WTC11 (cell line): ENCODE measurements around the gene KCNK3. TPM values are rescaled to one million over a fixed set of nuclear protein-coding genes. Genes with fewer than 3 reads are reported as not detected.

ENCODE experiments used
- ATF1 ChIP-seq: sonication (generic); formaldehyde crosslinking; IDR thresholded peaks from 2 replicates; pipeline ENCODE4 v1.8.1; 2023; ENCODE audit warnings: mild to moderate bottlenecking, moderate library complexity, missing genetic modification reagents
- CREM ChIP-seq: sonication (generic); formaldehyde crosslinking; IDR thresholded peaks from 2 replicates; pipeline ENCODE4 v1.8.1; 2022; ENCODE audit warnings: mild to moderate bottlenecking, missing genetic modification reagents, moderate library complexity
- EMX1 ChIP-seq: fragments of 250-450 bp; sonication (Bioruptor Pico); IDR thresholded peaks from 2 replicates; pipeline ENCODE4 v1.8.0; 2021; ENCODE audit warnings: mild to moderate bottlenecking
- ESRRA ChIP-seq: sonication (generic); formaldehyde crosslinking; IDR thresholded peaks from 2 replicates; pipeline ENCODE4 v1.8.1; 2022; ENCODE audit warnings: mild to moderate bottlenecking, missing genetic modification reagents, borderline replicate concordance
- ETV6 ChIP-seq: sonication (generic); formaldehyde crosslinking; IDR thresholded peaks from 2 replicates; pipeline ENCODE4 v1.8.1; 2022; ENCODE audit warnings: mild to moderate bottlenecking, missing genetic modification reagents
- IRF2 ChIP-seq: sonication (generic); formaldehyde crosslinking; IDR thresholded peaks from 2 replicates; pipeline ENCODE4 v1.8.0; 2022; ENCODE audit warnings: low read depth, missing genetic modification reagents, borderline replicate concordance
- NFYB ChIP-seq: sonication (generic); formaldehyde crosslinking; conservative IDR thresholded peaks from 2 replicates; pipeline ENCODE4 v1.8.0; 2022; ENCODE audit warnings: low read depth, missing genetic modification reagents
- NR1H2 ChIP-seq: sonication (generic); formaldehyde crosslinking; IDR thresholded peaks from 2 replicates; pipeline ENCODE4 v1.9.0; 2021; ENCODE audit warnings: mild to moderate bottlenecking, moderate library complexity, missing genetic modification reagents
- OVOL2 ChIP-seq: fragments of 250-450 bp; sonication (Bioruptor Pico); IDR thresholded peaks from 2 replicates; pipeline ENCODE4 v1.9.0; 2021; ENCODE audit warnings: mild to moderate bottlenecking, borderline replicate concordance
- RELA ChIP-seq: sonication (generic); formaldehyde crosslinking; IDR thresholded peaks from 2 replicates; pipeline ENCODE4 v1.8.1; 2022; ENCODE audit warnings: missing genetic modification reagents, mild to moderate bottlenecking, borderline replicate concordance
- TCF7 ChIP-seq: sonication (generic); formaldehyde crosslinking; IDR thresholded peaks from 2 replicates; pipeline ENCODE4 v1.8.0; 2022; ENCODE audit warnings: mild to moderate bottlenecking, low read depth, missing genetic modification reagents, moderate library complexity
- ZNF121 ChIP-seq: sonication (generic); formaldehyde crosslinking; IDR thresholded peaks from 2 replicates; pipeline ENCODE4 v1.8.0; 2023; ENCODE audit warnings: missing genetic modification reagents
- ZNF263 ChIP-seq: sonication (generic); formaldehyde crosslinking; IDR thresholded peaks from 2 replicates; pipeline ENCODE4 v1.8.1; 2022; ENCODE audit warnings: low read depth, mild to moderate bottlenecking, moderate library complexity, missing genetic modification reagents
- ZNF396 ChIP-seq: fragments of 250-450 bp; sonication (Bioruptor Pico); IDR thresholded peaks from 2 replicates; pipeline ENCODE4 v1.8.0; 2021; ENCODE audit warnings: mild to moderate bottlenecking, moderate library complexity, borderline replicate concordance
- ZNF423 ChIP-seq: fragments of 250-450 bp; sonication (Bioruptor Pico); IDR thresholded peaks from 2 replicates; pipeline ENCODE4 v2.1.2; 2022; ENCODE audit warnings: mild to moderate bottlenecking, moderate library complexity
- total RNA-seq: library from RNA; stranded (reverse); gene quantifications from 3 replicates; pipeline ENCODE4 v1.2.3, GENCODE V29; 2021
- TF ChIP-seq, protein P1 (sequence below): sonication (generic); formaldehyde crosslinking; IDR thresholded peaks from 2 replicates; pipeline ENCODE4 v1.8.1; 2022; ENCODE audit warnings: mild to moderate bottlenecking, moderate library complexity, missing genetic modification reagents
- TF ChIP-seq, protein P2 (sequence below): fragments of 250-450 bp; sonication (Bioruptor Pico); IDR thresholded peaks from 2 replicates; pipeline ENCODE4 v1.9.0; 2021; ENCODE audit warnings: mild to moderate bottlenecking
- TF ChIP-seq, protein P3 (sequence below): fragments of 250-450 bp; sonication (Bioruptor Pico); IDR thresholded peaks from 2 replicates; pipeline ENCODE4 v1.9.0; 2021; ENCODE audit warnings: moderate library complexity, mild to moderate bottlenecking, inconsistent platforms, borderline replicate concordance
- TF ChIP-seq, protein P4 (sequence below): sonication (generic); formaldehyde crosslinking; conservative IDR thresholded peaks from 2 replicates; pipeline ENCODE4 v1.8.1; 2022; ENCODE audit warnings: mild to moderate bottlenecking, missing genetic modification reagents
- TF ChIP-seq, protein P5 (sequence below): sonication (generic); formaldehyde crosslinking; IDR thresholded peaks from 2 replicates; pipeline ENCODE4 v1.8.0; 2022; ENCODE audit warnings: missing genetic modification reagents
- TF ChIP-seq, protein P6 (sequence below): fragments of 250-450 bp; sonication (Bioruptor Pico); IDR thresholded peaks from 2 replicates; pipeline ENCODE4 v1.8.0; 2021; ENCODE audit warnings: mild to moderate bottlenecking
- TF ChIP-seq, protein P7 (sequence below): sonication (generic); formaldehyde crosslinking; IDR thresholded peaks from 2 replicates; pipeline ENCODE4 v1.8.0; 2022; ENCODE audit warnings: mild to moderate bottlenecking, missing genetic modification reagents
- TF ChIP-seq, protein P8 (sequence below): sonication (generic); formaldehyde crosslinking; IDR thresholded peaks from 2 replicates; pipeline ENCODE4 v1.8.0; 2023; ENCODE audit warnings: mild to moderate bottlenecking, missing genetic modification reagents

The KCNK3 gene
- total RNA-seq, 1 experiment from 2014 or later: 0.22 TPM

DNA sequence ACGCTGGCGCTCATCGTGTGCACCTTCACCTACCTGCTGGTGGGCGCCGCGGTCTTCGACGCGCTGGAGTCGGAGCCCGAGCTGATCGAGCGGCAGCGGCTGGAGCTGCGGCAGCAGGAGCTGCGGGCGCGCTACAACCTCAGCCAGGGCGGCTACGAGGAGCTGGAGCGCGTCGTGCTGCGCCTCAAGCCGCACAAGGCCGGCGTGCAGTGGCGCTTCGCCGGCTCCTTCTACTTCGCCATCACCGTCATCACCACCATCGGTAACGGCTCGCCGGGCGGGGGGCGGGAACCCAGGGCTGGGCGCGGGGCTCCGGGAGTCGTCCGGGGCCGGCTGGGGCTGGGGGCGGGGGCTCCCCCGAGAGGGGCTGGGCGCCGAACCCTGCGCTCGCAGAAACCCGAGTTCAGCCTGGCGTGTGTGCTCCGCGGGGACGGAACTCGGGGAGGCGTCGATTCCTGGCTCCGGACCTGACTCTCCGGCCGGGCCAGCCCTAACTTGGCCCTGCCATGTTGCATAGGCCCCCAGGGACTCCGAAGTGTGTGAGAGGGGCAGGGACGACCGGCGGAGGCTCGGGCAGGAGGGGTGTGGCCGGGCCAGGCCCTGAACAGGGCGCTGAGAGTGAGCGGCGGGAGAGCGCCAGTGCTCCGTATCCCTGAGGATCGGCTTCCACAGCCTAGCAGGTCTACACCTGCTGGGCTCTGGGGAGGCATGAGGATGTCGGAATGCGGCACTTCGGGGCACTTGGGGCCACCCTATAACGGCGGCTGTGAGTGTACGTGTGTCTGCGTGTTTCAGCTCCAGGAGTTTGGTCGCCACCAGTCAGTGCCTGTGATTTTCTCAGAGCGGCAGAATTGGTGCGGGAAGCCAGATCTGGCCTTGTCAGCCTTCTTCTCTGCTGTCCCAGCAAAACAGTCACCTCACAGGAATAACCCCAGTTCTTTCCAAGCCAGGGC, 651 bp downstream of the KCNK3 start (continued):
- TF ChIP-seq, protein P1, sequence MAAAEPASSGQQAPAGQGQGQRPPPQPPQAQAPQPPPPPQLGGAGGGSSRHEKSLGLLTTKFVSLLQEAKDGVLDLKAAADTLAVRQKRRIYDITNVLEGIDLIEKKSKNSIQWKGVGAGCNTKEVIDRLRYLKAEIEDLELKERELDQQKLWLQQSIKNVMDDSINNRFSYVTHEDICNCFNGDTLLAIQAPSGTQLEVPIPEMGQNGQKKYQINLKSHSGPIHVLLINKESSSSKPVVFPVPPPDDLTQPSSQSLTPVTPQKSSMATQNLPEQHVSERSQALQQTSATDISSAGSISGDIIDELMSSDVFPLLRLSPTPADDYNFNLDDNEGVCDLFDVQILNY: no peak
- TF ChIP-seq ZNF396: no peak
- TF ChIP-seq CREM (CRISPR knock-in tag): no peak
- no peak for TF ChIP-seq ESRRA (CRISPR knock-in tag)
- TF ChIP-seq ZNF263 (CRISPR knock-in tag): no peak
- no peak for TF ChIP-seq RELA
- TF ChIP-seq, protein P2, sequence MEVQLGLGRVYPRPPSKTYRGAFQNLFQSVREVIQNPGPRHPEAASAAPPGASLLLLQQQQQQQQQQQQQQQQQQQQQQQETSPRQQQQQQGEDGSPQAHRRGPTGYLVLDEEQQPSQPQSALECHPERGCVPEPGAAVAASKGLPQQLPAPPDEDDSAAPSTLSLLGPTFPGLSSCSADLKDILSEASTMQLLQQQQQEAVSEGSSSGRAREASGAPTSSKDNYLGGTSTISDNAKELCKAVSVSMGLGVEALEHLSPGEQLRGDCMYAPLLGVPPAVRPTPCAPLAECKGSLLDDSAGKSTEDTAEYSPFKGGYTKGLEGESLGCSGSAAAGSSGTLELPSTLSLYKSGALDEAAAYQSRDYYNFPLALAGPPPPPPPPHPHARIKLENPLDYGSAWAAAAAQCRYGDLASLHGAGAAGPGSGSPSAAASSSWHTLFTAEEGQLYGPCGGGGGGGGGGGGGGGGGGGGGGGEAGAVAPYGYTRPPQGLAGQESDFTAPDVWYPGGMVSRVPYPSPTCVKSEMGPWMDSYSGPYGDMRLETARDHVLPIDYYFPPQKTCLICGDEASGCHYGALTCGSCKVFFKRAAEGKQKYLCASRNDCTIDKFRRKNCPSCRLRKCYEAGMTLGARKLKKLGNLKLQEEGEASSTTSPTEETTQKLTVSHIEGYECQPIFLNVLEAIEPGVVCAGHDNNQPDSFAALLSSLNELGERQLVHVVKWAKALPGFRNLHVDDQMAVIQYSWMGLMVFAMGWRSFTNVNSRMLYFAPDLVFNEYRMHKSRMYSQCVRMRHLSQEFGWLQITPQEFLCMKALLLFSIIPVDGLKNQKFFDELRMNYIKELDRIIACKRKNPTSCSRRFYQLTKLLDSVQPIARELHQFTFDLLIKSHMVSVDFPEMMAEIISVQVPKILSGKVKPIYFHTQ (CRISPR knock-in tag): no peak
- TF ChIP-seq, protein P3, sequence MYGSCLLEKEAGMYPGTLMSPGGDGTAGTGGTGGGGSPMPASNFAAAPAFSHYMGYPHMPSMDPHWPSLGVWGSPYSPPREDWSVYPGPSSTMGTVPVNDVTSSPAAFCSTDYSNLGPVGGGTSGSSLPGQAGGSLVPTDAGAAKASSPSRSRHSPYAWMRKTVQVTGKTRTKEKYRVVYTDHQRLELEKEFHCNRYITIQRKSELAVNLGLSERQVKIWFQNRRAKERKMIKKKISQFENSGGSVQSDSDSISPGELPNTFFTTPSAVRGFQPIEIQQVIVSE (CRISPR knock-in tag): no peak
- no peak for TF ChIP-seq ZNF423 (CRISPR knock-in tag)
- TF ChIP-seq NR1H2 (CRISPR knock-in tag): no peak
- TF ChIP-seq, protein P4, sequence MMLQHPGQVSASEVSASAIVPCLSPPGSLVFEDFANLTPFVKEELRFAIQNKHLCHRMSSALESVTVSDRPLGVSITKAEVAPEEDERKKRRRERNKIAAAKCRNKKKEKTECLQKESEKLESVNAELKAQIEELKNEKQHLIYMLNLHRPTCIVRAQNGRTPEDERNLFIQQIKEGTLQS (CRISPR knock-in tag): no peak
- no peak for TF ChIP-seq ZNF121 (CRISPR knock-in tag)
- no peak for TF ChIP-seq EMX1 (CRISPR knock-in tag)
- TF ChIP-seq, protein P5, sequence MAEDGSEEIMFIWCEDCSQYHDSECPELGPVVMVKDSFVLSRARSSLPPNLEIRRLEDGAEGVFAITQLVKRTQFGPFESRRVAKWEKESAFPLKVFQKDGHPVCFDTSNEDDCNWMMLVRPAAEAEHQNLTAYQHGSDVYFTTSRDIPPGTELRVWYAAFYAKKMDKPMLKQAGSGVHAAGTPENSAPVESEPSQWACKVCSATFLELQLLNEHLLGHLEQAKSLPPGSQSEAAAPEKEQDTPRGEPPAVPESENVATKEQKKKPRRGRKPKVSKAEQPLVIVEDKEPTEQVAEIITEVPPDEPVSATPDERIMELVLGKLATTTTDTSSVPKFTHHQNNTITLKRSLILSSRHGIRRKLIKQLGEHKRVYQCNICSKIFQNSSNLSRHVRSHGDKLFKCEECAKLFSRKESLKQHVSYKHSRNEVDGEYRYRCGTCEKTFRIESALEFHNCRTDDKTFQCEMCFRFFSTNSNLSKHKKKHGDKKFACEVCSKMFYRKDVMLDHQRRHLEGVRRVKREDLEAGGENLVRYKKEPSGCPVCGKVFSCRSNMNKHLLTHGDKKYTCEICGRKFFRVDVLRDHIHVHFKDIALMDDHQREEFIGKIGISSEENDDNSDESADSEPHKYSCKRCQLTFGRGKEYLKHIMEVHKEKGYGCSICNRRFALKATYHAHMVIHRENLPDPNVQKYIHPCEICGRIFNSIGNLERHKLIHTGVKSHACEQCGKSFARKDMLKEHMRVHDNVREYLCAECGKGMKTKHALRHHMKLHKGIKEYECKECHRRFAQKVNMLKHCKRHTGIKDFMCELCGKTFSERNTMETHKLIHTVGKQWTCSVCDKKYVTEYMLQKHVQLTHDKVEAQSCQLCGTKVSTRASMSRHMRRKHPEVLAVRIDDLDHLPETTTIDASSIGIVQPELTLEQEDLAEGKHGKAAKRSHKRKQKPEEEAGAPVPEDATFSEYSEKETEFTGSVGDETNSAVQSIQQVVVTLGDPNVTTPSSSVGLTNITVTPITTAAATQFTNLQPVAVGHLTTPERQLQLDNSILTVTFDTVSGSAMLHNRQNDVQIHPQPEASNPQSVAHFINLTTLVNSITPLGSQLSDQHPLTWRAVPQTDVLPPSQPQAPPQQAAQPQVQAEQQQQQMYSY (CRISPR knock-in tag): no peak; the same call in 1 of the 2 replicates
- TF ChIP-seq ETV6 (CRISPR knock-in tag): 0 out of 2 replicates have a peak, but pooled peaks have one; percentile 34
- no peak for TF ChIP-seq TCF7 (CRISPR knock-in tag)
- TF ChIP-seq NFYB (CRISPR knock-in tag): 0 out of 2 replicates have a peak, but pooled peaks have one; percentile 14
- TF ChIP-seq, protein P6, sequence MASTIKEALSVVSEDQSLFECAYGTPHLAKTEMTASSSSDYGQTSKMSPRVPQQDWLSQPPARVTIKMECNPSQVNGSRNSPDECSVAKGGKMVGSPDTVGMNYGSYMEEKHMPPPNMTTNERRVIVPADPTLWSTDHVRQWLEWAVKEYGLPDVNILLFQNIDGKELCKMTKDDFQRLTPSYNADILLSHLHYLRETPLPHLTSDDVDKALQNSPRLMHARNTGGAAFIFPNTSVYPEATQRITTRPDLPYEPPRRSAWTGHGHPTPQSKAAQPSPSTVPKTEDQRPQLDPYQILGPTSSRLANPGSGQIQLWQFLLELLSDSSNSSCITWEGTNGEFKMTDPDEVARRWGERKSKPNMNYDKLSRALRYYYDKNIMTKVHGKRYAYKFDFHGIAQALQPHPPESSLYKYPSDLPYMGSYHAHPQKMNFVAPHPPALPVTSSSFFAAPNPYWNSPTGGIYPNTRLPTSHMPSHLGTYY (CRISPR knock-in tag): no peak
- no peak for TF ChIP-seq OVOL2 (CRISPR knock-in tag)
- TF ChIP-seq, protein P7, sequence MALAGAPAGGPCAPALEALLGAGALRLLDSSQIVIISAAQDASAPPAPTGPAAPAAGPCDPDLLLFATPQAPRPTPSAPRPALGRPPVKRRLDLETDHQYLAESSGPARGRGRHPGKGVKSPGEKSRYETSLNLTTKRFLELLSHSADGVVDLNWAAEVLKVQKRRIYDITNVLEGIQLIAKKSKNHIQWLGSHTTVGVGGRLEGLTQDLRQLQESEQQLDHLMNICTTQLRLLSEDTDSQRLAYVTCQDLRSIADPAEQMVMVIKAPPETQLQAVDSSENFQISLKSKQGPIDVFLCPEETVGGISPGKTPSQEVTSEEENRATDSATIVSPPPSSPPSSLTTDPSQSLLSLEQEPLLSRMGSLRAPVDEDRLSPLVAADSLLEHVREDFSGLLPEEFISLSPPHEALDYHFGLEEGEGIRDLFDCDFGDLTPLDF (CRISPR knock-in tag): 0 out of 2 replicates have a peak, but pooled peaks have one; percentile 68
- TF ChIP-seq, protein P8, sequence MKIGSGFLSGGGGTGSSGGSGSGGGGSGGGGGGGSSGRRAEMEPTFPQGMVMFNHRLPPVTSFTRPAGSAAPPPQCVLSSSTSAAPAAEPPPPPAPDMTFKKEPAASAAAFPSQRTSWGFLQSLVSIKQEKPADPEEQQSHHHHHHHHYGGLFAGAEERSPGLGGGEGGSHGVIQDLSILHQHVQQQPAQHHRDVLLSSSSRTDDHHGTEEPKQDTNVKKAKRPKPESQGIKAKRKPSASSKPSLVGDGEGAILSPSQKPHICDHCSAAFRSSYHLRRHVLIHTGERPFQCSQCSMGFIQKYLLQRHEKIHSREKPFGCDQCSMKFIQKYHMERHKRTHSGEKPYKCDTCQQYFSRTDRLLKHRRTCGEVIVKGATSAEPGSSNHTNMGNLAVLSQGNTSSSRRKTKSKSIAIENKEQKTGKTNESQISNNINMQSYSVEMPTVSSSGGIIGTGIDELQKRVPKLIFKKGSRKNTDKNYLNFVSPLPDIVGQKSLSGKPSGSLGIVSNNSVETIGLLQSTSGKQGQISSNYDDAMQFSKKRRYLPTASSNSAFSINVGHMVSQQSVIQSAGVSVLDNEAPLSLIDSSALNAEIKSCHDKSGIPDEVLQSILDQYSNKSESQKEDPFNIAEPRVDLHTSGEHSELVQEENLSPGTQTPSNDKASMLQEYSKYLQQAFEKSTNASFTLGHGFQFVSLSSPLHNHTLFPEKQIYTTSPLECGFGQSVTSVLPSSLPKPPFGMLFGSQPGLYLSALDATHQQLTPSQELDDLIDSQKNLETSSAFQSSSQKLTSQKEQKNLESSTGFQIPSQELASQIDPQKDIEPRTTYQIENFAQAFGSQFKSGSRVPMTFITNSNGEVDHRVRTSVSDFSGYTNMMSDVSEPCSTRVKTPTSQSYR (CRISPR knock-in tag): 0 out of 2 replicates have a peak, but pooled peaks have one; percentile 25
- TF ChIP-seq IRF2: no peak
- peak; percentile 58; the same call in 1 of the 2 replicates for TF ChIP-seq ATF1 (CRISPR knock-in tag)
